Gastroesophageal sphincter (tissue), 3 donors: ENCODE measurements around the gene PXDN.

Experiments
- EP300 ChIP-seq: sonication (generic); formaldehyde crosslinking; IDR thresholded peaks from one replicate; pipeline ENCODE4 v1.6.1; 2017; ENCODE audit warnings: antibody characterized with exemption, mild to moderate bottlenecking
- TF ChIP-seq, protein P1 (sequence below), 4 experiments: fragments of 200-600 bp in 2 of 4; fragments of 450-650 bp in 2 of 4; sonication (generic) in 1 of 4; IDR thresholded peaks; one replicate each; pipeline ENCODE4 v1.5.1; 2017 to 2019; ENCODE audit warnings: antibody characterized with exemption in 4 of 4, mild to moderate bottlenecking in 2 of 4, moderate library complexity in 2 of 4

DNA sequence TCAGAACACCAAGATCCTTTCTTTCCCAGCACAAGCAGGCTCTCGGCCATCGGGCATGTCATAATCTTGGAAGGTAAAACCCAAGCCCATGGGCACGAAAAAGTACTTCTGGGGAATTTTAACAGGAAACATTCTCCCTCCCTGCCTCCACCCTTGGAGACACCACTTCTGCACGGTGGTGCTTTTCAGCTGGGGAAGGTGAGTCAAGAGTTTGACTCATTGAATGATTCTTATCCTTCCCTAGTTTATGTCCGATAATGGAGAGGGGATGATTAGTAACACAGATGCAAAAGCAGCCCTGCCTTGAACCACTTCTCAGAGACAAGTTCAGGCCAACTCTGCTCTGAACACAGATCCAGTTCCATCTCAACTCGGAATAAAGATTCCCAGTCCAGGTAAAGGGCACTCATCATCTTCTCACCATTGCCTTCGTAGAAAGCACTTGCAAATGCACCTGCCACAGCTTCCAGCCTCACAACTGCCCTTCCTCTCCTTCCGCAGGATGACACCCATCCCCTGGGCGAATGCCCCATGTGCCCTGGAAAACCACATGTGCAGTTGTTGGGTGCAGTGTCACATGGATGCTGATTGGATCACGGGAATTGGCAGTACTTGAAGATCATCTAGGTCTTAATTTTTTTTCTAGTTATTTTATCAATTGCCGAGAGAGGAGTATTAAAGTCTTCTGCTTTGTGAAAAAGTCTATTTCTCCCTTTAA, 136.2 kb downstream of the PXDN start:
- TF ChIP-seq EP300 = no peak
- TF ChIP-seq, protein P1, sequence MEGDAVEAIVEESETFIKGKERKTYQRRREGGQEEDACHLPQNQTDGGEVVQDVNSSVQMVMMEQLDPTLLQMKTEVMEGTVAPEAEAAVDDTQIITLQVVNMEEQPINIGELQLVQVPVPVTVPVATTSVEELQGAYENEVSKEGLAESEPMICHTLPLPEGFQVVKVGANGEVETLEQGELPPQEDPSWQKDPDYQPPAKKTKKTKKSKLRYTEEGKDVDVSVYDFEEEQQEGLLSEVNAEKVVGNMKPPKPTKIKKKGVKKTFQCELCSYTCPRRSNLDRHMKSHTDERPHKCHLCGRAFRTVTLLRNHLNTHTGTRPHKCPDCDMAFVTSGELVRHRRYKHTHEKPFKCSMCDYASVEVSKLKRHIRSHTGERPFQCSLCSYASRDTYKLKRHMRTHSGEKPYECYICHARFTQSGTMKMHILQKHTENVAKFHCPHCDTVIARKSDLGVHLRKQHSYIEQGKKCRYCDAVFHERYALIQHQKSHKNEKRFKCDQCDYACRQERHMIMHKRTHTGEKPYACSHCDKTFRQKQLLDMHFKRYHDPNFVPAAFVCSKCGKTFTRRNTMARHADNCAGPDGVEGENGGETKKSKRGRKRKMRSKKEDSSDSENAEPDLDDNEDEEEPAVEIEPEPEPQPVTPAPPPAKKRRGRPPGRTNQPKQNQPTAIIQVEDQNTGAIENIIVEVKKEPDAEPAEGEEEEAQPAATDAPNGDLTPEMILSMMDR (IDR thresholded peaks at IDR 0.05) = no peak
